ENCODE results near the gene CYP46A1.

CYP46A1 gene

DNA sequence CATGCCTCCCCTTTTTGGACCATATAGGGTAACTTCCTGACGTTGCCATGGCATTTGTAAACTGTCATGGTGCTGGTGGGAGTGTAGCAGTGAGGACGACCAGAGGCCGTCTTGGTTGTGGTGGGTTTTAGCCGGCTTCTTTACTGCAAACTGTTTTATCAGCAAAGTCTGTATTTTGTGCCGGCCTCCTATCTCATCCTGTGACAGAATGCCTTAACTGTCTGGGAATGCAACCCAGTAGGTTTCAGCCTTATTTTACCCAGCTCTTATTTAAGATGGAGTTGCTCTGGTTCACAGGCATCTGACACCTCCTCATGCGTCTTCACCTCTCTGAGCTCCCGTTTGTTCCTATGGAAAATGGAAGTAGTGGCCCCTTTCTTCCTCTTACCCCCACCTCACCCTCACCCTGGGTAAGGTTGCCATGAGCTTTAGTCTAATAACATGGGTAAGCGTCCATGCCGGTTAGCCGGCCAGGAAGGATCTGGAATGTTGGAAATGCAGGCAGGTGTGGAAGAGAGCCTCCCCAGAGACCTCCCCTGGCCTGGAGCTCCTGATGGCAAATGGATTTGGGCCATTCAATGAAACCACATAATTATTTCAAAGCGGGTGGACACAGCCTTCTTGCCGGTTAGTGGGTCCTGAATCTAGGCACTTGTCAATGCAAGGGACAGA, 20.6 kb upstream of the CYP46A1 start:
- H3K27me3 ChIP-seq (ENCODE audit: insufficient read depth, low read depth): no peaks in the 10 kb centered on the region
- H3K79me2 ChIP-seq (ENCODE audit: insufficient read depth, low read depth): no peaks in the 10 kb centered on the region
- TF ChIP-seq, protein P1, sequence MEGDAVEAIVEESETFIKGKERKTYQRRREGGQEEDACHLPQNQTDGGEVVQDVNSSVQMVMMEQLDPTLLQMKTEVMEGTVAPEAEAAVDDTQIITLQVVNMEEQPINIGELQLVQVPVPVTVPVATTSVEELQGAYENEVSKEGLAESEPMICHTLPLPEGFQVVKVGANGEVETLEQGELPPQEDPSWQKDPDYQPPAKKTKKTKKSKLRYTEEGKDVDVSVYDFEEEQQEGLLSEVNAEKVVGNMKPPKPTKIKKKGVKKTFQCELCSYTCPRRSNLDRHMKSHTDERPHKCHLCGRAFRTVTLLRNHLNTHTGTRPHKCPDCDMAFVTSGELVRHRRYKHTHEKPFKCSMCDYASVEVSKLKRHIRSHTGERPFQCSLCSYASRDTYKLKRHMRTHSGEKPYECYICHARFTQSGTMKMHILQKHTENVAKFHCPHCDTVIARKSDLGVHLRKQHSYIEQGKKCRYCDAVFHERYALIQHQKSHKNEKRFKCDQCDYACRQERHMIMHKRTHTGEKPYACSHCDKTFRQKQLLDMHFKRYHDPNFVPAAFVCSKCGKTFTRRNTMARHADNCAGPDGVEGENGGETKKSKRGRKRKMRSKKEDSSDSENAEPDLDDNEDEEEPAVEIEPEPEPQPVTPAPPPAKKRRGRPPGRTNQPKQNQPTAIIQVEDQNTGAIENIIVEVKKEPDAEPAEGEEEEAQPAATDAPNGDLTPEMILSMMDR (conservative IDR thresholded peaks at IDR 0.05; ENCODE audit: low read depth, low read length): no peak
- no peaks in the 10 kb centered on the region for H4K20me1 ChIP-seq (ENCODE audit: insufficient read depth)
- no peak overlapping the region for H3K4me3 ChIP-seq (IDR thresholded peaks at IDR 0.05; ENCODE audit: insufficient read depth, low read depth, low read length)
- H3K9ac ChIP-seq: no peak overlapping the region
- H3K36me3 ChIP-seq (ENCODE audit: insufficient read depth): no peaks in the 10 kb centered on the region
- no peak overlapping the region for H2AFZ ChIP-seq (ENCODE audit: low read depth)
- no peak overlapping the region for H3K27ac ChIP-seq
- H3K4me2 ChIP-seq: no peak overlapping the region
- no peaks in the 10 kb centered on the region for H3K4me1 ChIP-seq (ENCODE audit: low read depth, poor library complexity, severe bottlenecking)

DNA sequence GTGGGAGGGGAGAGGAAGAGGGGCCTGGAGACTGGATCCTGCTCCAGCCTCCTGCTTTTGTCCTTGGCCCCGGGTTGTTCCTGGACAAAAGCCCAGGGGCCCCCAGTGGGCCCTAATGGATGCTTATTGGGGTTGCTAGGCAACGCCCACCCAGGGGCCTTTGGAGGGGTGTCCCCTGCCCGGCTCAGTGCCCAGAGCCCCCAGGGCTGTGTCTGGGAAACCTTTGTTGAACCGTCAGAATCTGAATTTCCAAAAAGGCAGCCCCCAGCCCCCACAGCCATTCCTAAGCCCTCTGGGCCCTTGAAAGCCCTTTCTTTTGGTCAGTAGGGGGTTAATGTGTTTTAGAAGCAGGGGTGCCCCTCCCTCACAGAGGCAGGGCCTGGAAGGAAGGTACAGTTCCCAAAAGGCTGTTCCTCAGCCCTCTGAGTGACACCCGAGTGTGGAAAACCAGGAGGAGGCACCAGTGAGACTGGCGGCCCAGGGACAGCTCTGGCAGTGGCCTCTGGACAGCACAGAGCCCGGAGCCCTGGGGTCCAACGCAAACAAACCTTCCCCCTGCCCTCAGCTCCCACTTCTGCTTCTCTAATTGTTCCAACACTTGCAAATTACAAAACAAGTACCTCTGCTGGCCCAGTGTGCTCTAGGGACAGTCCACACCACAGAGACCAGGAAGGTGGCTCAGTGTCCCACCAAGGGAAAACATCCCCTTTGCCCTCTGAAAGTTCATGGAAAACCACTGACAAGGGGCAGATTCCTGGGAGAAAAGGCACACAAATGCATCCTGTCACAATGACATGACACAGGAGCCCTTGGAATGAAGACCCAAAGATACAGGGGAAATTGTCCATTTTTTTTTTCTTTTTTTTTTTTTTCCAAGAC, 19.8 kb upstream of the CYP46A1 start:
- no peaks in the 10 kb centered on the region for H3K79me2 ChIP-seq (ENCODE audit: insufficient read depth, low read depth)
- no peak overlapping the region for H3K4me2 ChIP-seq
- no peaks in the 10 kb centered on the region for H4K20me1 ChIP-seq (ENCODE audit: insufficient read depth)
- H3K9ac ChIP-seq: no peak overlapping the region
- TF ChIP-seq, protein P1 (conservative IDR thresholded peaks at IDR 0.05; ENCODE audit: low read depth, low read length): no peak
- H3K27me3 ChIP-seq (ENCODE audit: insufficient read depth, low read depth): no peaks in the 10 kb centered on the region
- no peak overlapping the region for H3K27ac ChIP-seq
- H3K4me1 ChIP-seq (ENCODE audit: low read depth, poor library complexity, severe bottlenecking): no peaks in the 10 kb centered on the region
- no peaks in the 10 kb centered on the region for H3K36me3 ChIP-seq (ENCODE audit: insufficient read depth)
- no peak overlapping the region for H2AFZ ChIP-seq (ENCODE audit: low read depth)
- no peak overlapping the region for H3K4me3 ChIP-seq (IDR thresholded peaks at IDR 0.05; ENCODE audit: insufficient read depth, low read depth, low read length)

DNA sequence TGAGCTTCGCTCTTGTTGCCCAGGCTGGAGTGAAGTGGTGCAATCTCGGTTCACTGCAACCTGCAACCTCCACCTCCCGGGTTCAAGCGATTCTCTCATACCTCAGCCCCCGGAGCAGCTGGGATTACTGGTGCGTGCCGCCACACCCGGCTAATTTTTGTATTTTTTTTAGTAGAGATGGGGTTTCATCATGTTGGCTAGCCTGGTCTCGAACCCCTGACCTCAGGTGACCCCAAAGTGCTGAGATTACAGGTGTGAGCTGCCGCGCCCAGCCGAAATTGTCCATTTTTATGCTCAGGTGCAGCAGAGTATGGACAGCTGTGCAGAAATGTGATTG, 19.2 kb upstream of the CYP46A1 start:
- no peak overlapping the region for H3K4me3 ChIP-seq (IDR thresholded peaks at IDR 0.05; ENCODE audit: insufficient read depth, low read depth, low read length)
- TF ChIP-seq, protein P1 (conservative IDR thresholded peaks at IDR 0.05; ENCODE audit: low read depth, low read length): no peak
- H3K27me3 ChIP-seq (ENCODE audit: insufficient read depth, low read depth): no peaks in the 10 kb centered on the region
- H3K9ac ChIP-seq: no peak overlapping the region
- no peaks in the 10 kb centered on the region for H3K4me1 ChIP-seq (ENCODE audit: low read depth, poor library complexity, severe bottlenecking)
- no peak overlapping the region for H2AFZ ChIP-seq (ENCODE audit: low read depth)
- no peak overlapping the region for H3K27ac ChIP-seq
- no peak overlapping the region for H3K4me2 ChIP-seq
- H3K79me2 ChIP-seq (ENCODE audit: insufficient read depth, low read depth): no peaks in the 10 kb centered on the region
- no peaks in the 10 kb centered on the region for H3K36me3 ChIP-seq (ENCODE audit: insufficient read depth)
- H4K20me1 ChIP-seq (ENCODE audit: insufficient read depth): no peaks in the 10 kb centered on the region

DNA sequence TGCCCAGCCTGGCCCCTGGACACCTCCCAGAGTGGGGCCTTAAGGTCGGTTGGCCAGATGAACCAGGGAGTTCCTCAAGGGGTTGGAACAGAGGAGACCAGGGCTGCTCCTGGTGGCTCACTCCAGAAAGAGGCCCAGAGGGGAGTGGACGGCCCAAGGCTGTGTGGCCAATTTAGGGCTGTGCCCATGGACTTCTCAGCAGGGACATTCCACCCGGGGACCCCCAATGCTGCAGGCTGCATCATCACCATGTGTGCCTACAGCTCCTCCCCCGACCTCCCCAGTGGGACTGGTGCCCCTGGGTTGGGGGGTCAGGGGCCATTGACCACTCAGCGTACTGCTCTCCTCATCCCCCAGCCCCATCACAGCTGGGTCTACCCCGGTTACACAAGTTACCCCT, 17.6 kb upstream of the CYP46A1 start:
- H3K4me1 ChIP-seq (ENCODE audit: low read depth, poor library complexity, severe bottlenecking): peaks cover 10% of the 10 kb centered on the region
- TF ChIP-seq, protein P1 (conservative IDR thresholded peaks at IDR 0.05; ENCODE audit: low read depth, low read length): no peak
- no peaks in the 10 kb centered on the region for H3K27me3 ChIP-seq (ENCODE audit: insufficient read depth, low read depth)
- no peak overlapping the region for H3K4me2 ChIP-seq
- H3K9ac ChIP-seq: no peak overlapping the region
- H4K20me1 ChIP-seq (ENCODE audit: insufficient read depth): no peaks in the 10 kb centered on the region
- no peaks in the 10 kb centered on the region for H3K36me3 ChIP-seq (ENCODE audit: insufficient read depth)
- no peaks in the 10 kb centered on the region for H3K79me2 ChIP-seq (ENCODE audit: insufficient read depth, low read depth)
- H3K27ac ChIP-seq: no peak overlapping the region
- no peak overlapping the region for H2AFZ ChIP-seq (ENCODE audit: low read depth)
- no peak overlapping the region for H3K4me3 ChIP-seq (IDR thresholded peaks at IDR 0.05; ENCODE audit: insufficient read depth, low read depth, low read length)

Data from KMS-11 (cell line).